GM12878 (cell line): ENCODE data around the gene ANO1. TPM values are rescaled to one million over a fixed set of nuclear protein-coding genes. Genes with fewer than 3 reads are reported as not detected.

ENCODE experiments used
- ATAC-seq: fragments of 200-7000 bp; cut with Tn5 transposase; 3 replicates; pipeline ENCODE4 v1.9.1; 2020; ENCODE audit warnings: mild to moderate bottlenecking, moderate library complexity
- BruUV-seq: library from RNA; stranded (reverse); fragments of 400-500 nt; replicated peaks from 2 replicates; lab custom pipeline; 2021; lab: Mats Ljungman, UMichigan
- CTCF ChIA-PET: fragments of 300-600 bp; sonication (Branson Sonifier 250); formaldehyde crosslinking; extraction: SDS; loops from one replicate; lab custom pipeline; 2021; ENCODE audit warnings: inconsistent platforms; lab: Yijun Ruan, JAX
- POLR2A ChIA-PET: fragments of 350-600 bp; formaldehyde crosslinking; extraction: SDS; loops from one replicate; lab custom pipeline; 2021; ENCODE audit warnings: inconsistent platforms; lab: Charles Lee
- RAD21 ChIA-PET: fragments of 300-600 bp; sonication (Branson Sonifier 250); formaldehyde crosslinking; loops from one replicate; lab custom pipeline; 2023; ENCODE audit warnings: antibody characterized with exemption; ENCODE audit not compliant: unreplicated experiment; lab: Charles Lee
- SMC1A ChIA-PET: fragments of 300-600 bp; sonication (Branson Sonifier 250); formaldehyde crosslinking; loops from one replicate; lab custom pipeline; 2023; ENCODE audit not compliant: unreplicated experiment, uncharacterized antibody; lab: Charles Lee
- DNase-seq: peaks from one replicate; pipeline ENCODE4 v3.0.0-alpha.2; 2011; ENCODE audit warnings: low read depth, low spot score
- FAIRE-seq: peaks from 3 replicates; lab custom pipeline; 2011; peaks lifted over from hg19 to GRCh38; lab: Jason Lieb, UNC
- H2AFZ ChIP-seq: 2 replicates; pipeline ENCODE4 v1.6.0; 2011; ENCODE audit warnings: low read depth, low read length, control low read depth; ENCODE audit not compliant: control insufficient read depth
- H3K27ac ChIP-seq: 2 replicates; pipeline ENCODE4 v1.5.1; 2011; ENCODE audit warnings: control low read depth; ENCODE audit not compliant: control insufficient read depth, insufficient read depth
- H3K27me3 ChIP-seq, 2 experiments: replicated peaks in 1 of 2; 2 replicates each; pipeline versions ENCODE4 v1.6.0 to v1.6.1; 2011; ENCODE audit warnings: low read length in 1 of 2; ENCODE audit not compliant: control insufficient read depth in 2 of 2, insufficient read depth in 2 of 2
- H3K36me3 ChIP-seq, 2 experiments: 2 replicates each; pipeline ENCODE4 v1.5.1; 2011; ENCODE audit warnings: low read length in 1 of 2; ENCODE audit not compliant: control insufficient read depth in 2 of 2, insufficient read depth in 2 of 2
- H3K4me1 ChIP-seq: 2 replicates; pipeline ENCODE4 v1.6.1; 2011; ENCODE audit warnings: mild to moderate bottlenecking, low read length, moderate library complexity, mixed read lengths; ENCODE audit not compliant: control insufficient read depth, insufficient read depth
- H3K4me2 ChIP-seq: 2 replicates; pipeline ENCODE4 v1.6.0; 2011; ENCODE audit warnings: control low read depth; ENCODE audit not compliant: control insufficient read depth, insufficient read depth
- H3K4me3 ChIP-seq: fragments of 200-600 bp; sonication (generic); 2 replicates; pipeline ENCODE4 v1.5.1; 2016
- H3K79me2 ChIP-seq: 2 replicates; pipeline ENCODE4 v1.6.0; 2011; ENCODE audit warnings: low read length; ENCODE audit not compliant: control insufficient read depth, insufficient read depth
- H3K9ac ChIP-seq: 2 replicates; pipeline ENCODE4 v1.8.0; 2011; ENCODE audit warnings: low read length, control low read depth, mixed read lengths; ENCODE audit not compliant: control insufficient read depth, insufficient read depth
- H3K9me3 ChIP-seq: replicated peaks from 3 replicates; pipeline ENCODE4 v1.5.1; 2011; ENCODE audit warnings: mild to moderate bottlenecking, low read length; ENCODE audit not compliant: control insufficient read depth, insufficient read depth
- H4K20me1 ChIP-seq: 2 replicates; pipeline ENCODE4 v1.6.0; 2011; ENCODE audit not compliant: control insufficient read depth, insufficient read depth
- KDM1A ChIP-seq: fragments of 200-600 bp; sonication (generic); IDR thresholded peaks from 2 replicates; pipeline ENCODE4 v1.6.1; 2016; ENCODE audit warnings: borderline replicate concordance
- NFYA ChIP-seq: IDR thresholded peaks from 2 replicates; pipeline ENCODE4 v1.6.1; 2011; ENCODE audit warnings: low read depth, mild to moderate bottlenecking, low read length, improper control_type of control experiment, borderline replicate concordance
- WGBS: methylation state at CpG from one replicate; pipeline ENCODE4 v1.1.6; 2016; ENCODE audit warnings: low lambda C conversion rate; ENCODE audit not compliant: insufficient replicate concordance, insufficient coverage; ENCODE audit errors: missing lambda C conversion rate; 5-methylcytosine and 5-hydroxymethylcytosine counted together
- in situ Hi-C: fragments of 300-500 bp; cut with MboI; formaldehyde crosslinking; loops from 9 replicates; pipeline ENCODE4 v1.14.3; 2018; ENCODE audit warnings: mixed read lengths
- intact Hi-C: fragments of 100-400 bp; cut with micrococcal nuclease; formaldehyde crosslinking; loops from one replicate; pipeline ENCODE4 v1.14.2; 2022; ENCODE audit not compliant: unreplicated experiment
- polyA plus RNA-seq, 11 experiments: library from polyadenylated mRNA; depleted of rRNA in 4 of 11; unstranded in 6 of 11; stranded (reverse) in 5 of 11; fragments of >200 nt; fragmentation: Nextera tagmentation in 4 of 11; fragmentation: Illumina TruSeq in 1 of 11; extraction: Ambion mirVana in 4 of 11; extraction: Trizol in 1 of 11; gene quantifications; 1 replicate in 1 of 11; 2 replicates in 10 of 11; pipeline versions ENCODE4 v1.2.1 to v1.2.3, GENCODE V29; 2011 to 2016; ENCODE audit warnings: inconsistent platforms in 2 of 11, missing spikeins in 2 of 11, low read depth in 1 of 11
- total RNA-seq, 4 experiments: library from RNA; depleted of rRNA in 3 of 4; stranded (reverse); fragments of >200 nt in 3 of 4; fragmentation: Illumina TruSeq in 1 of 4; extraction: Trizol in 1 of 4; gene quantifications; 2 replicates each; pipeline versions ENCODE4 v1.2.1 to v1.2.3, GENCODE V29; 2013 to 2021
- TF ChIP-seq, protein P1 (sequence below): fragments of 450-650 bp; conservative IDR thresholded peaks from 2 replicates; pipeline ENCODE4 v1.6.1; 2017; ENCODE audit warnings: mild to moderate bottlenecking, moderate library complexity
- TF ChIP-seq, protein P2 (sequence below): IDR thresholded peaks from 2 replicates; pipeline ENCODE4 v1.6.1; 2011; ENCODE audit warnings: borderline replicate concordance, low read depth, mild to moderate bottlenecking, moderate library complexity, low read length; ENCODE audit not compliant: insufficient read depth, poor library complexity, severe bottlenecking

Gene ANO1
- total and polyA plus RNA-seq, 10 of the 15 experiments (the other 5 are each of a cell fraction or from before 2014, with no cell fraction given) = 0.01 to 0.38 (median 0.06) TPM; not detected in 7

DNA sequence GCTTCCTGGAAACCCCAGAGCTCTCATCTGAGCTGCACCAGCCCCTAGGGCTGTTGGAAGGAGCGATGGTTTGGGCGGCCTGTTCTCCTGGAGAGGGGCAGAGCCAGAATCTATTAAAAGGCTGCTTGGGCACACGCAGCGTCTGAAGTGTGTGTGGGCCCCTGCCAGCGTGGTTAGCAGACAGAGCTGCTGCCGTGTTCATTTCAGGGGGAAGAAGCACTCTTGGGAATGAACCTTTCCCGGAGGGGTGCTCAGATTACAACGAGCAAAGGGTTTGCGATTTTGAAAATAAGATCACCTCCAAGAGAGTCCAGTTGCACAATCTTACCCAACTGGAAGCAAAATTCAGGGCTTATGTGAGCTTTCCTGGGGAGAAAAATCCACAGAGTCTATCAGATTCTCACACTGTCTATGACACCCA is 12.9 kb downstream of the ANO1 start (continued):
- TF ChIP-seq NFYA = no peak
- TF ChIP-seq, protein P1, sequence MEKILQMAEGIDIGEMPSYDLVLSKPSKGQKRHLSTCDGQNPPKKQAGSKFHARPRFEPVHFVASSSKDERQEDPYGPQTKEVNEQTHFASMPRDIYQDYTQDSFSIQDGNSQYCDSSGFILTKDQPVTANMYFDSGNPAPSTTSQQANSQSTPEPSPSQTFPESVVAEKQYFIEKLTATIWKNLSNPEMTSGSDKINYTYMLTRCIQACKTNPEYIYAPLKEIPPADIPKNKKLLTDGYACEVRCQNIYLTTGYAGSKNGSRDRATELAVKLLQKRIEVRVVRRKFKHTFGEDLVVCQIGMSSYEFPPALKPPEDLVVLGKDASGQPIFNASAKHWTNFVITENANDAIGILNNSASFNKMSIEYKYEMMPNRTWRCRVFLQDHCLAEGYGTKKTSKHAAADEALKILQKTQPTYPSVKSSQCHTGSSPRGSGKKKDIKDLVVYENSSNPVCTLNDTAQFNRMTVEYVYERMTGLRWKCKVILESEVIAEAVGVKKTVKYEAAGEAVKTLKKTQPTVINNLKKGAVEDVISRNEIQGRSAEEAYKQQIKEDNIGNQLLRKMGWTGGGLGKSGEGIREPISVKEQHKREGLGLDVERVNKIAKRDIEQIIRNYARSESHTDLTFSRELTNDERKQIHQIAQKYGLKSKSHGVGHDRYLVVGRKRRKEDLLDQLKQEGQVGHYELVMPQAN = no peak

DNA sequence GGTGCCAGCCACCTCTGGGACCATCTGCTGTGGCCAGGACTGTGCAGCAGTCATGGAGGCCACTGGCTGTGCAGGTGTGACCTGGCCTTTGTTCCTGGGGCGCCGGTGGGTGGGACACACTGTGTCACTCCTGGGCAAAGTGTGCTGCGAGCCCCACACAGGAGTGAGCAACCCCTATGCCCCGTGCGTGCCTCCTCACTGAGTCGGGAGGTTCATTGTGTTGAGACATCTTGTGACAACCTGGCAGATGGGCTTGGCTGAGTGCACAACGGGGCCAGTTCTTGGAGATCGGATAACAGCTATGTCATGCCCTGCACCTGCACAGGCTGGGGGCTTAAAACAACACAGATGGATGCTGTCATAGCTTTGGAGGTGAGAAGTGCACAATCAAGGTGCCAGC is 13.5 kb downstream of the ANO1 start:
- Histone ChIP-seq H3K4me3 (no peak overlapping the region), H4K20me1 (no peaks in the 10 kb centered on the region), H3K36me3 (no peaks in the 10 kb centered on the region), H3K9ac (no peak overlapping the region), H3K4me2 (no peak overlapping the region), H2AFZ (no peak overlapping the region), H3K27me3 (peaks cover 0 to 3% of the 10 kb centered on the region in 2 experiments; a peak in 2 of 4 replicates), H3K79me2 (no peaks in the 10 kb centered on the region), H3K4me1 (no peaks in the 10 kb centered on the region), H3K9me3 (no peaks in the 10 kb centered on the region), H3K27ac (no peak overlapping the region)
- ChIA-PET RAD21 (no interaction called here), CTCF (no interaction called here), SMC1A (no interaction called here), POLR2A (no interaction called here)
- BruUV-seq = no TSS peak
- 25% methylated on average over 8 of the region's 8 CpGs for WGBS
- no peak for TF ChIP-seq KDM1A
- TF ChIP-seq, protein P2, sequence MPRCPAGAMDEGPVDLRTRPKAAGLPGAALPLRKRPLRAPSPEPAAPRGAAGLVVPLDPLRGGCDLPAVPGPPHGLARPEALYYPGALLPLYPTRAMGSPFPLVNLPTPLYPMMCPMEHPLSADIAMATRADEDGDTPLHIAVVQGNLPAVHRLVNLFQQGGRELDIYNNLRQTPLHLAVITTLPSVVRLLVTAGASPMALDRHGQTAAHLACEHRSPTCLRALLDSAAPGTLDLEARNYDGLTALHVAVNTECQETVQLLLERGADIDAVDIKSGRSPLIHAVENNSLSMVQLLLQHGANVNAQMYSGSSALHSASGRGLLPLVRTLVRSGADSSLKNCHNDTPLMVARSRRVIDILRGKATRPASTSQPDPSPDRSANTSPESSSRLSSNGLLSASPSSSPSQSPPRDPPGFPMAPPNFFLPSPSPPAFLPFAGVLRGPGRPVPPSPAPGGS = peak; percentile 59
- DNase-seq (no peak), ATAC-seq (no peak), FAIRE-seq (no peak)
- in situ Hi-C loops = no loop called here
- intact Hi-C loops = no loop called here
